H1 (cell line): Measurements from ENCODE around the gene FMN2. TPM values are rescaled to one million over a fixed set of nuclear protein-coding genes. Genes with fewer than 3 reads are reported as not detected.

Experiments
- CHD7 ChIP-seq: fragments of 300-600 bp; sonication (generic); IDR thresholded peaks from 2 replicates; pipeline ENCODE4 v1.7.1; 2012; ENCODE audit warnings: low read length, moderate library complexity, mild to moderate bottlenecking, inconsistent platforms; ENCODE audit not compliant: insufficient replicate concordance
- HDAC2 ChIP-seq, 2 experiments: fragments of 300-600 bp in 1 of 2; sonication (generic) in 1 of 2; IDR thresholded peaks; 2 replicates each; pipeline ENCODE4 v1.6.1; 2011 to 2012; ENCODE audit warnings: low read depth in 2 of 2, low read length in 2 of 2, mild to moderate bottlenecking in 2 of 2, moderate library complexity in 2 of 2, borderline replicate concordance in 1 of 2, inconsistent platforms in 1 of 2
- KDM5A ChIP-seq: fragments of 200-600 bp; IDR thresholded peaks from 2 replicates; pipeline ENCODE4 v1.7.1; 2012; ENCODE audit warnings: mild to moderate bottlenecking, low read length, inconsistent platforms, mixed read lengths
- TBP ChIP-seq: IDR thresholded peaks from 2 replicates; pipeline ENCODE4 v1.6.1; 2011; ENCODE audit warnings: low read depth, low read length, improper control_type of control experiment
- polyA plus RNA-seq, 7 experiments: library from polyadenylated mRNA; depleted of rRNA in 3 of 7; stranded (reverse) in 5 of 7; unstranded in 2 of 7; fragments of >200 nt in 5 of 7; fragments of 200-250 nt in 2 of 7; gene quantifications; 1 replicate in 5 of 7; 2 replicates in 1 of 7; 4 replicates in 1 of 7; pipeline versions ENCODE4 v1.2.1 to v1.2.3, GENCODE V29; 2011 to 2013; ENCODE audit warnings: missing spikeins in 2 of 7, mixed read lengths in 2 of 7
- total RNA-seq: library from RNA; stranded (reverse); fragmentation: NEBNext Ultra II Directional; extraction: Animal tissue kit (Norgen Biotek cat#: 25700); gene quantifications from 2 replicates; pipeline ENCODE4 v1.2.1, GENCODE V29; 2021

FMN2 gene
- total and polyA plus RNA-seq, 2 of the 8 experiments (the other 6 are each of a cell fraction or from before 2014, with no cell fraction given): 0.83 to 2.0 TPM

- TF ChIP-seq CHD7 (no peak), HDAC2 (IDR thresholded peaks at IDR 0.05; ENCODE audit: borderline replicate concordance in 1 of 2, low read depth in 2 of 2, low read length in 2 of 2) (no peak), KDM5A (no peak), TBP (no peak)
These were observed 61.1 kb downstream of the FMN2 start (continued) for GRCh38 chr1:240152611-240153297.
